ELR (cell line): ENCODE data around the gene ADCYAP1R1.

Source experiments
- DNase-seq: peaks from one replicate; pipeline ENCODE4 v3.0.0-alpha.2; 2015; ENCODE audit warnings: low read depth

Gene ADCYAP1R1

GRCh38 chr7:31051598-31052486 is at the start of gene ADCYAP1R1:
ADCYAP1R1 (plus strand) TSS chr7:31052308; CDS start chr7:31063265, 10,957 bp downstream.
- no peak for DNase-seq

GRCh38 chr7:31003097-31003496 is 49.0 kb upstream of the ADCYAP1R1 start:
- DNase-seq, result no peak

GRCh38 chr7:31003721-31004120 is 48.4 kb upstream of the ADCYAP1R1 start:
- DNase-seq, result no peak

- DNase-seq, result no peak
These were observed 47.7 kb upstream of the ADCYAP1R1 start for GRCh38 chr7:31004393-31004792.

GRCh38 chr7:31006857-31007256 is 45.3 kb upstream of the ADCYAP1R1 start:
- no peak for DNase-seq

GRCh38 chr7:31007634-31008033 is 44.5 kb upstream of the ADCYAP1R1 start:
- no peak for DNase-seq

- no peak for DNase-seq
These were observed 37.3 kb upstream of the ADCYAP1R1 start for GRCh38 chr7:31014826-31015225.

GRCh38 chr7:31017032-31017675 is 35.0 kb upstream of the ADCYAP1R1 start:
- DNase-seq, result no peak

GRCh38 chr7:31017721-31018120 is 34.4 kb upstream of the ADCYAP1R1 start:
- no peak for DNase-seq

- no peak for DNase-seq
These were observed 32.6 kb upstream of the ADCYAP1R1 start for GRCh38 chr7:31019509-31019908.

GRCh38 chr7:31020161-31020560 is 31.9 kb upstream of the ADCYAP1R1 start:
- DNase-seq, result peak; percentile 10

- DNase-seq, result no peak
These were observed 31.5 kb upstream of the ADCYAP1R1 start for GRCh38 chr7:31020652-31021051.

- DNase-seq, result no peak
These were observed 30.0 kb upstream of the ADCYAP1R1 start for GRCh38 chr7:31022117-31022516.

GRCh38 chr7:31022726-31023125 is 29.4 kb upstream of the ADCYAP1R1 start:
- no peak for DNase-seq

GRCh38 chr7:31023877-31024276 is 28.2 kb upstream of the ADCYAP1R1 start:
- no peak for DNase-seq

- no peak for DNase-seq
These were observed 24.7 kb upstream of the ADCYAP1R1 start for GRCh38 chr7:31027161-31027965.

GRCh38 chr7:31028006-31028405 is 24.1 kb upstream of the ADCYAP1R1 start:
- no peak for DNase-seq

- DNase-seq, result no peak
These were observed 23.6 kb upstream of the ADCYAP1R1 start for GRCh38 chr7:31028417-31028992.

- no peak for DNase-seq
These were observed 22.7 kb upstream of the ADCYAP1R1 start for GRCh38 chr7:31029251-31030042.

- no peak for DNase-seq
These were observed 18.3 kb upstream of the ADCYAP1R1 start for GRCh38 chr7:31033674-31034300.

GRCh38 chr7:31036924-31037323 is 15.2 kb upstream of the ADCYAP1R1 start:
- no peak for DNase-seq
